ENCODE data around the gene KLK1. TPM values are rescaled to one million over a fixed set of nuclear protein-coding genes. Genes with fewer than 3 reads are reported as not detected.

KLK1 gene
- total RNA-seq, 1 experiment from 2014 or later = not detected

DNA sequence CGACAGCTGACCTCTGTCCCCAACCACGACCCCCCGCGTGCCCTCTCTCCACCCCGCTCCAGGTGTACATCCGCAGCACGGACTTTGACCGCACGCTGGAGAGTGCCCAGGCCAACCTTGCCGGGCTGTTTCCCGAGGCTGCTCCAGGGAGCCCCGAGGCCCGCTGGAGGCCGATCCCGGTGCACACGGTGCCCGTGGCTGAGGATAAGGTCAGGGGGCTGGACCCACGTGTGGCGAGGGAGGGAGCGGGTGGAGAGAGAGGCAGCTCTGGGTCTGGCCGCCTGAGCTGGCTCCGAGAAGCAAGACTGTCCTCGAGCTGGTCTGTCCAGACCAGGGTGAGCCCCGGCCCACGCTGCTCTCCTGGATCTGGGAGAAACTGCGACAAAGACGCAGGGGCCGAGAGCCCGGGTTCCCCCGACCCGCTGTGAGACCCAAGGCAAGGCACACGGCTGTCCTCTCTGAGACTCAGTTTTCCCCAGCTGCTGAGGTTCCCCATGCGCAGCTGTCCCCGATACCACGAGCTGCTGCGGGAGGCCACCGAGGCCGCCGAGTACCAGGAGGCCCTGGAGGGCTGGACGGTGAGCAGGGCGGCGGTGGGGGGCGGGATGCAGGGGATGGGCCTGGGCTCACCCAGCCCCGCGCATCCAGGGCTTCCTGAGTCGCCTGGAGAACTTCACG, 31.9 kb downstream of the KLK1 start:
- Histone ChIP-seq H3K4me3 (ENCODE audit: low read depth, low read length, poor library complexity, severe bottlenecking) (no peak overlapping the region), H3K9me3 (ENCODE audit: low read depth, low read length, poor library complexity, severe bottlenecking) (no peaks in the 10 kb centered on the region), H3K4me1 (ENCODE audit: insufficient read depth, low read length, poor library complexity, severe bottlenecking) (peaks cover 16% of the 10 kb centered on the region), H3K27ac (ENCODE audit: low read depth, low read length, poor library complexity, severe bottlenecking) (no peak overlapping the region), H3K27me3 (replicated peaks; ENCODE audit: insufficient read depth, low read depth, low read length, poor library complexity) (no peaks in the 10 kb centered on the region), H3K36me3 (ENCODE audit: insufficient read depth, low read length, poor library complexity, severe bottlenecking) (peaks cover 9% of the 10 kb centered on the region)
- intact Hi-C loops (cut with micrococcal nuclease; ENCODE audit: unreplicated experiment) = loop anchor here (5.0 kb wide), 1 partner anchor 131 kb away; no protein-coding TSS in a partner anchor
- BruUV-seq (replicated peaks) = no TSS peak
- TF ChIP-seq, protein P1, sequence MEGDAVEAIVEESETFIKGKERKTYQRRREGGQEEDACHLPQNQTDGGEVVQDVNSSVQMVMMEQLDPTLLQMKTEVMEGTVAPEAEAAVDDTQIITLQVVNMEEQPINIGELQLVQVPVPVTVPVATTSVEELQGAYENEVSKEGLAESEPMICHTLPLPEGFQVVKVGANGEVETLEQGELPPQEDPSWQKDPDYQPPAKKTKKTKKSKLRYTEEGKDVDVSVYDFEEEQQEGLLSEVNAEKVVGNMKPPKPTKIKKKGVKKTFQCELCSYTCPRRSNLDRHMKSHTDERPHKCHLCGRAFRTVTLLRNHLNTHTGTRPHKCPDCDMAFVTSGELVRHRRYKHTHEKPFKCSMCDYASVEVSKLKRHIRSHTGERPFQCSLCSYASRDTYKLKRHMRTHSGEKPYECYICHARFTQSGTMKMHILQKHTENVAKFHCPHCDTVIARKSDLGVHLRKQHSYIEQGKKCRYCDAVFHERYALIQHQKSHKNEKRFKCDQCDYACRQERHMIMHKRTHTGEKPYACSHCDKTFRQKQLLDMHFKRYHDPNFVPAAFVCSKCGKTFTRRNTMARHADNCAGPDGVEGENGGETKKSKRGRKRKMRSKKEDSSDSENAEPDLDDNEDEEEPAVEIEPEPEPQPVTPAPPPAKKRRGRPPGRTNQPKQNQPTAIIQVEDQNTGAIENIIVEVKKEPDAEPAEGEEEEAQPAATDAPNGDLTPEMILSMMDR (conservative IDR thresholded peaks at IDR 0.05; ENCODE audit: low read depth, low read length) = no peak
- no peak for TF ChIP-seq EZH2 (IDR thresholded peaks at IDR 0.05; ENCODE audit: borderline replicate concordance, low read depth, low read length, poor library complexity, severe bottlenecking)
- CTCF ChIA-PET = no interaction called here
- no peak for DNase-seq (ENCODE audit: low spot score)
- POLR2A ChIA-PET (ENCODE audit: low non-redundant PET) = no interaction called here

DNA sequence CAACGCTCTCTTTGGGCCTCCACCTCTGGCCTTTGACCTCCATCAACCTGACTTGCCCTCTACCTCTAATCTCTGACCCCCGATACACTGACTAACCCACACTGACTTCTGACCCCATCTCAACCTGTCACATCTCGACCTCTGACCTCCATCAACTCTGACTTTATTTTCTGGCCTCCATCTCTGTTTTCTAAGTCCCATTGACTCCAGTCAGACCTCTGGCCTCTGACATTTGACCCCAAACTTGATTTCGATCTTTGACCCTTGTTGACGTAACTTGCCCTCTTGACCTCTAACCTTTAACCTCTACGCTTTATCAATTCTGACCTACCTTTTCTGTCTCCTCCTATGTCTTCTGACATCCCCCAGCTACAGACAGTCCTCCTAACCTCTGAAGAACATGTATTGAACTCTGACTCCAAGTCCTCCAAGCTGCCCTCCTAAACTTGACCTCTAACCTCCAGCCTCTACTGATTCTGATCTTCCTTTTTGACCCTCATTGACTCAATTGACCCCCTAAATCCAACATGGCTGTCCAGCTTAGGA, 32.6 kb downstream of the KLK1 start:
- H3K27me3 ChIP-seq (replicated peaks; ENCODE audit: insufficient read depth, low read depth, low read length, poor library complexity) = no peaks in the 10 kb centered on the region
- intact Hi-C loops (cut with micrococcal nuclease; ENCODE audit: unreplicated experiment) = loop anchor here (5.0 kb wide), 1 partner anchor 131 kb away; no protein-coding TSS in a partner anchor
- H3K36me3 ChIP-seq (ENCODE audit: insufficient read depth, low read length, poor library complexity, severe bottlenecking) = peaks cover 7% of the 10 kb centered on the region
- no TSS peak for BruUV-seq (replicated peaks)
- TF ChIP-seq, protein P1 (conservative IDR thresholded peaks at IDR 0.05; ENCODE audit: low read depth, low read length) = no peak
- TF ChIP-seq EZH2 (IDR thresholded peaks at IDR 0.05; ENCODE audit: borderline replicate concordance, low read depth, low read length, poor library complexity, severe bottlenecking) = no peak
- no peak for DNase-seq (ENCODE audit: low spot score)
- no peak overlapping the region for H3K27ac ChIP-seq (ENCODE audit: low read depth, low read length, poor library complexity, severe bottlenecking)
- ChIA-PET CTCF (no interaction called here), POLR2A (ENCODE audit: low non-redundant PET) (no interaction called here)
- H3K4me1 ChIP-seq (ENCODE audit: insufficient read depth, low read length, poor library complexity, severe bottlenecking) = peaks cover 16% of the 10 kb centered on the region
- no peak overlapping the region for H3K4me3 ChIP-seq (ENCODE audit: low read depth, low read length, poor library complexity, severe bottlenecking)
- H3K9me3 ChIP-seq (ENCODE audit: low read depth, low read length, poor library complexity, severe bottlenecking) = no peaks in the 10 kb centered on the region

DNA sequence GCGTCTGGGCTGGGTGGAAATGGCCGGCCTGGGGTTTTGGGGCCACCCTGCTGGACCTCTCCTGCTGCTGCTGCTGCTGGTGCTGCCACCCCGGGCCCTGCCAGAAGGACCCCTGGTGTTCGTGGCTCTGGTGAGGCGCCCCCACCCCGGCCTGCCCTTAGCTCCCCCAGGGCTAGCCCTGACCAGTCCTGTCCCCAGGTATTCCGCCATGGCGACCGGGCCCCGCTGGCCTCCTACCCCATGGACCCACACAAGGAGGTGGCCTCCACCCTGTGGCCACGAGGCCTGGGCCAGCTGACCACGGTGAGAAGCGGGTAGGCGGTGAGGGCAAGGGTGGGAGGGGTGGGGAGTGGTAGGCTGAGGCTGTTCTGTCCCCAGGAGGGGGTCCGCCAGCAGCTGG, 33.2 kb downstream of the KLK1 start, which contains the start of gene ACP4:
Gene ACP4 (plus strand): TSS at position 20 of the 400 bp plus-strand sequence. CDS start 0 bp downstream, at position 20.
- H3K27ac ChIP-seq (ENCODE audit: low read depth, low read length, poor library complexity, severe bottlenecking) = no peak within 1 kb of the TSS
- BruUV-seq (replicated peaks) = no TSS peak
- CTCF ChIA-PET = interaction anchor here (1.0 kb wide), 1 partner anchor 66 kb away, joined by 15 read pairs; no protein-coding TSS in a partner anchor
- no peak for TF ChIP-seq EZH2 (IDR thresholded peaks at IDR 0.05; ENCODE audit: borderline replicate concordance, low read depth, low read length, poor library complexity, severe bottlenecking)
- TF ChIP-seq, protein P1 (conservative IDR thresholded peaks at IDR 0.05; ENCODE audit: low read depth, low read length) = no peak
- intact Hi-C loops (cut with micrococcal nuclease; ENCODE audit: unreplicated experiment) = loop anchor here (5.0 kb wide), 1 partner anchor 132 kb away; no protein-coding TSS in a partner anchor
- H3K4me3 ChIP-seq (ENCODE audit: low read depth, low read length, poor library complexity, severe bottlenecking) = no peak within 1 kb of the TSS
- H3K4me1 ChIP-seq (ENCODE audit: insufficient read depth, low read length, poor library complexity, severe bottlenecking) = peaks cover 16% of the 10 kb centered on the region
- H3K36me3 ChIP-seq (ENCODE audit: insufficient read depth, low read length, poor library complexity, severe bottlenecking) = peaks cover under 1% of the 10 kb centered on the region
- H3K9me3 ChIP-seq (ENCODE audit: low read depth, low read length, poor library complexity, severe bottlenecking) = no peaks in the 10 kb centered on the region
- no peaks in the 10 kb centered on the region for H3K27me3 ChIP-seq (replicated peaks; ENCODE audit: insufficient read depth, low read depth, low read length, poor library complexity)
- no peak for DNase-seq (ENCODE audit: low spot score)
- POLR2A ChIA-PET (ENCODE audit: low non-redundant PET) = no interaction called here
